GM21576 (cell line): ENCODE measurements around the gene PSENEN.
"Not testable (repeated sequence)": the region's sequence is repeated elsewhere in the genome, so short reads cannot be mapped to it uniquely, and the experiment has no call there.

Experiments used
- ATAC-seq: cut with Tn5 transposase; IDR thresholded peaks from one replicate; pipeline ENCODE4 v1.9.1; 2021; ENCODE audit warnings: mild to moderate bottlenecking, moderate library complexity; ENCODE audit not compliant: unreplicated experiment

The PSENEN gene

GRCh38 chr19:35718345-35719041 is 27.0 kb upstream of the PSENEN start:
- ATAC-seq, result no peak

GRCh38 chr19:35719402-35720162 is 25.9 kb upstream of the PSENEN start:
- ATAC-seq, result no peak

- ATAC-seq, result no peak
Observed at GRCh38 chr19:35720163-35720524, 25.3 kb upstream of the PSENEN start.

GRCh38 chr19:35720648-35721047 is 24.8 kb upstream of the PSENEN start:
- ATAC-seq, result no peak

GRCh38 chr19:35721374-35721773 is 24.1 kb upstream of the PSENEN start:
- no peak for ATAC-seq

- no peak for ATAC-seq
Observed at GRCh38 chr19:35722461-35722860, 23.0 kb upstream of the PSENEN start.

- no peak for ATAC-seq
Observed at GRCh38 chr19:35722897-35723296, 22.6 kb upstream of the PSENEN start.

GRCh38 chr19:35723671-35724070 is 21.8 kb upstream of the PSENEN start:
- ATAC-seq, result no peak

- ATAC-seq, result not testable (repeated sequence)
Observed at GRCh38 chr19:35724132-35724531, 21.3 kb upstream of the PSENEN start.

GRCh38 chr19:35724560-35724959 is 20.9 kb upstream of the PSENEN start:
- no peak for ATAC-seq

- no peak for ATAC-seq
Observed at GRCh38 chr19:35725216-35725861, 20.1 kb upstream of the PSENEN start.

GRCh38 chr19:35727053-35727955 is 18.1 kb upstream of the PSENEN start:
- ATAC-seq, result no peak

GRCh38 chr19:35727956-35728706 is 17.3 kb upstream of the PSENEN start:
- ATAC-seq, result no peak

GRCh38 chr19:35729021-35729420 is 16.4 kb upstream of the PSENEN start:
- no peak for ATAC-seq

- ATAC-seq, result no peak
Observed at GRCh38 chr19:35729763-35730162, 15.7 kb upstream of the PSENEN start.

GRCh38 chr19:35730326-35730725 is 15.1 kb upstream of the PSENEN start:
- ATAC-seq, result no peak

GRCh38 chr19:35731353-35731752 is 14.1 kb upstream of the PSENEN start:
- ATAC-seq, result no peak

GRCh38 chr19:35731779-35732405 is 13.6 kb upstream of the PSENEN start:
- no peak for ATAC-seq

GRCh38 chr19:35732540-35733179 is 12.8 kb upstream of the PSENEN start:
- no peak for ATAC-seq
